ENCODE measurements around the gene NFATC4. TPM values are rescaled to one million over a fixed set of nuclear protein-coding genes. Genes with fewer than 3 reads are reported as not detected.
"Not testable (repeated sequence)": the region's sequence is repeated elsewhere in the genome, so short reads cannot be mapped to it uniquely, and the experiment has no call there.

Gene NFATC4
- total RNA-seq, 2 donors from 2014 or later = 12.5 to 13.4 TPM

- H3K4me3 ChIP-seq = no peak overlapping the region
- H3K27ac ChIP-seq = no peak overlapping the region
- H3K36me3 ChIP-seq = no peaks in the 10 kb centered on the region
- no peaks in the 10 kb centered on the region for H3K27me3 ChIP-seq
- H3K9me3 ChIP-seq = no peaks in the 10 kb centered on the region
- DNase-seq (ENCODE audit: low spot score) = no peak
- no peak for TF ChIP-seq CTCF (IDR thresholded peaks at IDR 0.05)
- H3K4me1 ChIP-seq = no peaks in the 10 kb centered on the region
These were observed 42.9 kb upstream of the NFATC4 start for GRCh38 chr14:24325041-24325530.

DNA sequence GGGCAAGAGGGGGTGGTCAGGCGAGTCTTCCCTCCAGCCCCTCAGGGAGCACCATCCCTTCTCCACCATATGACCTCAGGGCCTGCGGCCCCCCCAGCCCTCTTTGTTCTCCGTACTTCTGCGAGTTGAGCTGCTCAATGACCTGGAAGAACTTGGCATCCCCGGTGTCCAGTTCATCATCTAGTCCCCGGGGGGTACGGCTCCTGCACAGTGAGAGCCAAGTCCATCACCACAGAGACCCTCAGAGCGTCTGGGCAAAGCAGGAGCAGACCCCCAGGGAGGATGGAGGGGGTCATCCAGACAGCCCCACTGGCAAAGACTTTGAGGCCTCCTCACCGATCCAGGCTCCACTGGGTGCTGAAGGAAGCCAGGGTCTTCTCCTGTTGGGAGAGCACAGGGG, 42.0 kb upstream of the NFATC4 start:
- no peak for DNase-seq (ENCODE audit: low spot score)
- no peaks in the 10 kb centered on the region for H3K27me3 ChIP-seq
- no peak overlapping the region for H3K4me3 ChIP-seq
- H3K4me1 ChIP-seq = no peaks in the 10 kb centered on the region
- H3K9me3 ChIP-seq = no peaks in the 10 kb centered on the region
- H3K27ac ChIP-seq = no peak overlapping the region
- TF ChIP-seq CTCF (IDR thresholded peaks at IDR 0.05) = no peak
- no peaks in the 10 kb centered on the region for H3K36me3 ChIP-seq

- no peak for DNase-seq (ENCODE audit: low spot score)
- Histone ChIP-seq H3K4me3 (no peak overlapping the region), H3K36me3 (no peaks in the 10 kb centered on the region), H3K27me3 (no peaks in the 10 kb centered on the region), H3K4me1 (peaks cover 0 to 5% of the 10 kb centered on the region in 2 donors), H3K9me3 (no peaks in the 10 kb centered on the region), H3K27ac (no peak overlapping the region)
- no peak for TF ChIP-seq CTCF (IDR thresholded peaks at IDR 0.05)
These were observed 40.7 kb upstream of the NFATC4 start for GRCh38 chr14:24327303-24327702.

DNA sequence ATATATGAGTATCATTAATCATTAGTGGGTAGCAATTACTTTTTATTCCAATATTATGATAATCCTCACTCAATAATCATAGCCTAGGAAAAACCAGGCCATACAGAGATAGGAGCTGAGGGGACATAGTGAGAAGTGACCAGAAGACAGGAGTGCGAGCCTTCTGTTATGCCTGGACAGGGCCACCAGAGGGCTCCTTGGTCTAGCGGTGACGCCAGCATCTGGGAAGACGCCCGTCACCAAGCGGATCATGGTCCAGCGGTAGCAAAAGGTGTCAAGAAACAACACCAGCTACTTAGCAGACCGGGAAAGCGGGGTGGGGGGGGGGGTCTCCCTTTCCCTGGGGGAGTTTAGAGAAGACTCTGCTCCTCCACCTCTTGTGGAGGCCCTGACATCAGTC, 40.1 kb upstream of the NFATC4 start:
- H3K4me1 ChIP-seq = peaks cover 0 to 11% of the 10 kb centered on the region in 2 donors
- TF ChIP-seq CTCF (IDR thresholded peaks at IDR 0.05) = peak; percentile 60 to 67
- not testable (repeated sequence) for H3K9me3 ChIP-seq; H3K4me3 ChIP-seq; H3K27me3 ChIP-seq; H3K27ac ChIP-seq; H3K36me3 ChIP-seq; DNase-seq (ENCODE audit: low spot score)

- H3K27me3 ChIP-seq = no peaks in the 10 kb centered on the region
- no peaks in the 10 kb centered on the region for H3K36me3 ChIP-seq
- no peak for DNase-seq (ENCODE audit: low spot score)
- no peak overlapping the region for H3K4me3 ChIP-seq
- no peaks in the 10 kb centered on the region for H3K9me3 ChIP-seq
- H3K27ac ChIP-seq = no peak overlapping the region
- TF ChIP-seq CTCF (IDR thresholded peaks at IDR 0.05) = no peak
- H3K4me1 ChIP-seq = peaks cover 0 to 23% of the 10 kb centered on the region in 2 donors
These were observed 38.8 kb upstream of the NFATC4 start for GRCh38 chr14:24329073-24329663.

- no peak for DNase-seq (ENCODE audit: low spot score)
- TF ChIP-seq CTCF (IDR thresholded peaks at IDR 0.05) = no peak
These were observed 38.2 kb upstream of the NFATC4 start for GRCh38 chr14:24329736-24330135.

More at GRCh38 chr14:24329736-24330135, 38.2 kb upstream of the NFATC4 start:
- no peak overlapping the region for H3K27ac ChIP-seq
- peaks cover 0 to 4% of the 10 kb centered on the region in 2 donors for H3K27me3 ChIP-seq
- H3K4me1 ChIP-seq = peaks cover 0 to 29% of the 10 kb centered on the region in 2 donors
- H3K36me3 ChIP-seq = no peaks in the 10 kb centered on the region
- no peak overlapping the region for H3K4me3 ChIP-seq
- H3K9me3 ChIP-seq = no peaks in the 10 kb centered on the region

All from right atrium auricular region (tissue), 2 donors.